Measurements from ENCODE around the gene ARHGAP19. TPM values are rescaled to one million over a fixed set of nuclear protein-coding genes. Genes with fewer than 3 reads are reported as not detected.
A peak's percentile ranks its signal among the peaks of the same experiment; 100 is the strongest.

Gene ARHGAP19
- total RNA-seq, 1 donor = 8.7 TPM

GRCh38 chr10:97199152-97199551 lies 93.3 kb downstream of the ARHGAP19 start:
- no peak overlapping the region for H3K27ac ChIP-seq (ENCODE audit: low read depth, low read length)
- no peaks in the 10 kb centered on the region for H3K79me2 ChIP-seq (ENCODE audit: insufficient read depth, low read length)
- no peak for DNase-seq (ENCODE audit: insufficient read length, low spot score, missing footprints)
- no peak overlapping the region for H3K4me3 ChIP-seq (ENCODE audit: insufficient read depth, low read length)
- no peaks in the 10 kb centered on the region for H4K20me1 ChIP-seq (ENCODE audit: insufficient read depth, low read length)
- no peaks in the 10 kb centered on the region for H3K36me3 ChIP-seq (ENCODE audit: insufficient read depth, low read length)
- peaks cover 23% of the 10 kb centered on the region for H3K27me3 ChIP-seq (ENCODE audit: insufficient read depth, low read length)
- no peak overlapping the region for H3K4me2 ChIP-seq (ENCODE audit: insufficient read depth, low read length)
- no peak overlapping the region for H2AFZ ChIP-seq (ENCODE audit: low read length)
- peaks cover 3% of the 10 kb centered on the region for H3K4me1 ChIP-seq (ENCODE audit: insufficient read depth, low read length)
- TF ChIP-seq, protein P1, sequence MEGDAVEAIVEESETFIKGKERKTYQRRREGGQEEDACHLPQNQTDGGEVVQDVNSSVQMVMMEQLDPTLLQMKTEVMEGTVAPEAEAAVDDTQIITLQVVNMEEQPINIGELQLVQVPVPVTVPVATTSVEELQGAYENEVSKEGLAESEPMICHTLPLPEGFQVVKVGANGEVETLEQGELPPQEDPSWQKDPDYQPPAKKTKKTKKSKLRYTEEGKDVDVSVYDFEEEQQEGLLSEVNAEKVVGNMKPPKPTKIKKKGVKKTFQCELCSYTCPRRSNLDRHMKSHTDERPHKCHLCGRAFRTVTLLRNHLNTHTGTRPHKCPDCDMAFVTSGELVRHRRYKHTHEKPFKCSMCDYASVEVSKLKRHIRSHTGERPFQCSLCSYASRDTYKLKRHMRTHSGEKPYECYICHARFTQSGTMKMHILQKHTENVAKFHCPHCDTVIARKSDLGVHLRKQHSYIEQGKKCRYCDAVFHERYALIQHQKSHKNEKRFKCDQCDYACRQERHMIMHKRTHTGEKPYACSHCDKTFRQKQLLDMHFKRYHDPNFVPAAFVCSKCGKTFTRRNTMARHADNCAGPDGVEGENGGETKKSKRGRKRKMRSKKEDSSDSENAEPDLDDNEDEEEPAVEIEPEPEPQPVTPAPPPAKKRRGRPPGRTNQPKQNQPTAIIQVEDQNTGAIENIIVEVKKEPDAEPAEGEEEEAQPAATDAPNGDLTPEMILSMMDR (IDR thresholded peaks at IDR 0.05; ENCODE audit: extremely low read depth, low read depth, low read length) = no peak
- H3K9me3 ChIP-seq (ENCODE audit: low read depth, low read length) = no peaks in the 10 kb centered on the region

- TF ChIP-seq, protein P1 (IDR thresholded peaks at IDR 0.05; ENCODE audit: extremely low read depth, low read depth, low read length) = no peak
- no peak for DNase-seq (ENCODE audit: insufficient read length, low spot score, missing footprints)
- Histone ChIP-seq H3K27ac (ENCODE audit: low read depth, low read length) (no peak overlapping the region), H3K4me2 (ENCODE audit: insufficient read depth, low read length) (no peak overlapping the region), H2AFZ (ENCODE audit: low read length) (no peak overlapping the region), H3K4me3 (ENCODE audit: insufficient read depth, low read length) (no peak overlapping the region), H3K4me1 (ENCODE audit: insufficient read depth, low read length) (peaks cover 3% of the 10 kb centered on the region), H3K9me3 (ENCODE audit: low read depth, low read length) (no peaks in the 10 kb centered on the region), H3K36me3 (ENCODE audit: insufficient read depth, low read length) (no peaks in the 10 kb centered on the region), H3K79me2 (ENCODE audit: insufficient read depth, low read length) (no peaks in the 10 kb centered on the region), H4K20me1 (ENCODE audit: insufficient read depth, low read length) (no peaks in the 10 kb centered on the region), H3K27me3 (ENCODE audit: insufficient read depth, low read length) (peaks cover 30% of the 10 kb centered on the region)
These were observed 95.4 kb downstream of the ARHGAP19 start for GRCh38 chr10:97197030-97197500.

DNA sequence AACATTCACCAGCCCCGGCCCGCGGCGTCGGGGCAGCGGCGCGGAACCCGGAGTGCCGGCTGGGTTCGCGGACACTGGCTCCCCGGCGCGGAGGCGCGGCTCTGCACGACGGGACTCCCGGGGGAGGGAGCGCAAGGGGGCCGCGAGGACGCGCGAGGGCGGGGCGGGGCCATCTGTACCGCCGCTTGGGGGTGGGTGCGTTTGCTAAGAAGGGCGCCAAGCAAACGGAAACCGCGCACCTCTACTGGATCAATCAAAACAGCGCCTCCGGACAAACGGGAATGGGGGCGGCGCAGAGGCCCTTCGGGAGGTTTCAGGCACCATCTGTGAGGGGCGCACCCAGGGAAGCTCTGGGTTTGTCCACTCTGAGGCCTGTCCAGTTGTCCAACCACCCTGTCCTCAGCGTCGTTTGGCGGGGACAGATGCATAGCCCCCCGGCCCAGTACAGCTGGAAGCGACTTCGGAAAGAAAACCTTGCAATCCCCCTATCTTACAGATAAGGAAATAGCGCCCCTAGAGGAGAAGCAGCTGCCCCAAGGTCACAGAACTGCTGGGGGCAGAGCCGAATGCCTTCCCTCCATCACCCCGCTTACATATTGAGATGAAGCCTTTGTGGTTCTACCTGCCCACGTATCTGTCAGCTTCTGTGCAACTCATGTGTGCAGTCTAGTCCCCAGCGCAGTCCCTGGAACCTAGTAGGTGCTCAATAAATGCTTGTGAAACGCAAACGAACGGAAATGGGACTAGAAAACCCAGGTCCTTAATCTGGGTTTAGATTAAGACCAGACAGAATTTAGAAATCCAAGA lies 96.0 kb downstream of the ARHGAP19 start:
- H3K27ac ChIP-seq (ENCODE audit: low read depth, low read length) = no peak overlapping the region
- H2AFZ ChIP-seq (ENCODE audit: low read length) = peak overlapping the region; percentile 77
- TF ChIP-seq, protein P1 (IDR thresholded peaks at IDR 0.05; ENCODE audit: extremely low read depth, low read depth, low read length) = peak; percentile 79
- H3K4me3 ChIP-seq (ENCODE audit: insufficient read depth, low read length) = peak overlapping the region; percentile 71
- peaks cover 32% of the 10 kb centered on the region for H3K27me3 ChIP-seq (ENCODE audit: insufficient read depth, low read length)
- H3K4me1 ChIP-seq (ENCODE audit: insufficient read depth, low read length) = peaks cover 3% of the 10 kb centered on the region
- DNase-seq (ENCODE audit: insufficient read length, low spot score, missing footprints) = peak; percentile 93
- no peaks in the 10 kb centered on the region for H3K9me3 ChIP-seq (ENCODE audit: low read depth, low read length)
- no peaks in the 10 kb centered on the region for H3K36me3 ChIP-seq (ENCODE audit: insufficient read depth, low read length)
- H3K79me2 ChIP-seq (ENCODE audit: insufficient read depth, low read length) = no peaks in the 10 kb centered on the region
- no peaks in the 10 kb centered on the region for H4K20me1 ChIP-seq (ENCODE audit: insufficient read depth, low read length)
- H3K4me2 ChIP-seq (ENCODE audit: insufficient read depth, low read length) = peak overlapping the region; percentile 85

GRCh38 chr10:97195706-97196222 lies 96.7 kb downstream of the ARHGAP19 start:
- DNase-seq (ENCODE audit: insufficient read length, low spot score, missing footprints) = peak; percentile 56
- Histone ChIP-seq H3K9me3 (ENCODE audit: low read depth, low read length) (no peaks in the 10 kb centered on the region), H3K27me3 (ENCODE audit: insufficient read depth, low read length) (peaks cover 31% of the 10 kb centered on the region), H3K79me2 (ENCODE audit: insufficient read depth, low read length) (no peaks in the 10 kb centered on the region), H3K4me2 (ENCODE audit: insufficient read depth, low read length) (peak overlapping the region; percentile 85), H3K4me3 (ENCODE audit: insufficient read depth, low read length) (peak overlapping the region; percentile 71), H3K4me1 (ENCODE audit: insufficient read depth, low read length) (peaks cover 3% of the 10 kb centered on the region), H3K36me3 (ENCODE audit: insufficient read depth, low read length) (no peaks in the 10 kb centered on the region), H4K20me1 (ENCODE audit: insufficient read depth, low read length) (no peaks in the 10 kb centered on the region), H3K27ac (ENCODE audit: low read depth, low read length) (no peak overlapping the region), H2AFZ (ENCODE audit: low read length) (peak overlapping the region; percentile 59)
- TF ChIP-seq, protein P1 (IDR thresholded peaks at IDR 0.05; ENCODE audit: extremely low read depth, low read depth, low read length) = no peak

Data from osteoblast (primary cell).